Fibroblast of villous mesenchyme (primary cell): Measurements from ENCODE around the gene RHEB. TPM values are rescaled to one million over a fixed set of nuclear protein-coding genes. Genes with fewer than 3 reads are reported as not detected.

Source experiments
- DNase-seq: peaks from one replicate; pipeline ENCODE4 v3.0.0-alpha.2; 2010; ENCODE audit warnings: low read depth
- H3K4me3 ChIP-seq: 2 replicates; pipeline ENCODE4 v1.5.1; 2011; ENCODE audit warnings: low read depth, mild to moderate bottlenecking, low read length
- total RNA-seq: library from RNA; depleted of rRNA; stranded (reverse); fragments of >200 nt; gene quantifications from 2 replicates; pipeline ENCODE4 v1.2.3, GENCODE V29; 2012
- TF ChIP-seq, protein P1 (sequence below): IDR thresholded peaks from 2 replicates; pipeline ENCODE4 v1.5.1; 2012; ENCODE audit warnings: low read depth, mild to moderate bottlenecking, low read length; ENCODE audit not compliant: insufficient read depth

RHEB gene
- total RNA-seq, 1 donor, result 79.5 TPM

DNA sequence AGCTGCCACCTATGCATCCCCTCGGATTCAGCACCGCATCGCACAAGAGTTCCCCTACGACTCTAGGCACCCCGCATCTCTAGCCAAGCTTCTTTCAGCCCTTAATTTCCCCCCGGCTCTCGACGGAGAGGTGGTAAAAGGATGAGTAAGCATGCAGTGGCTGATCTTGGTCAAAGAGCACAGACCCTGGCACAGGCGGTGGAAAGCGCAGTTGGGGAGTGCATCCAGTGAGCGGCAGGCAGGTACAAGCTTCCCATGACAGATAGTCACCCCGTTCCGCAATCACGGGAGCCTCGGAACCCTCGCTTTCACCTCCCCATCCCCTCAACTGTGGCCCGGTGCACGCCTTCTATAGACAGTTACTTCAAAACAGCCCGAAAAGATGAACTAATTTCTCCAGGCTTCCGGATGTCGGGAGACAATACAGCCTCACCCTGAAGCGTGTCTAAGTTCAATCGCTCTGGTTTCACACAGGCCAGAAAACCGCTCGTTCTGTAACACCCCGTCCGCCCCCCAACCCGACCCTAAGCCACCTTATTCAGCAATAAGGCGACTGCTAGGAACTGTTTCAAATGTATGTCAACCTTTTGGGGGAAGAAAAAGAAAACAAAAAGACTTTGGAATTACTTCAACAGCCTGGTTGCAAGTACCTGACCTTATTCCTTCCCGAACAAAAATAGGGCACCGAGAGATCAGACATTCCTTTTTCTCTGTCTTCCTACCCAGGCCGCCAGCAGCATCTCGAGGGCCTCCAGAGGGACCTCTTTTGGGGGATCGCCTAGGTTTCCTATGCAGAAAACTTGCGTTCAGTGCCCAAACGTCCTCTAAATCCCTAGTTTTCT lies 1.4 kb downstream of the RHEB start:
- DNase-seq, result peak; percentile 59
- TF ChIP-seq, protein P1, sequence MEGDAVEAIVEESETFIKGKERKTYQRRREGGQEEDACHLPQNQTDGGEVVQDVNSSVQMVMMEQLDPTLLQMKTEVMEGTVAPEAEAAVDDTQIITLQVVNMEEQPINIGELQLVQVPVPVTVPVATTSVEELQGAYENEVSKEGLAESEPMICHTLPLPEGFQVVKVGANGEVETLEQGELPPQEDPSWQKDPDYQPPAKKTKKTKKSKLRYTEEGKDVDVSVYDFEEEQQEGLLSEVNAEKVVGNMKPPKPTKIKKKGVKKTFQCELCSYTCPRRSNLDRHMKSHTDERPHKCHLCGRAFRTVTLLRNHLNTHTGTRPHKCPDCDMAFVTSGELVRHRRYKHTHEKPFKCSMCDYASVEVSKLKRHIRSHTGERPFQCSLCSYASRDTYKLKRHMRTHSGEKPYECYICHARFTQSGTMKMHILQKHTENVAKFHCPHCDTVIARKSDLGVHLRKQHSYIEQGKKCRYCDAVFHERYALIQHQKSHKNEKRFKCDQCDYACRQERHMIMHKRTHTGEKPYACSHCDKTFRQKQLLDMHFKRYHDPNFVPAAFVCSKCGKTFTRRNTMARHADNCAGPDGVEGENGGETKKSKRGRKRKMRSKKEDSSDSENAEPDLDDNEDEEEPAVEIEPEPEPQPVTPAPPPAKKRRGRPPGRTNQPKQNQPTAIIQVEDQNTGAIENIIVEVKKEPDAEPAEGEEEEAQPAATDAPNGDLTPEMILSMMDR, result no peak
- peak overlapping the region; percentile 74 for H3K4me3 ChIP-seq

DNA sequence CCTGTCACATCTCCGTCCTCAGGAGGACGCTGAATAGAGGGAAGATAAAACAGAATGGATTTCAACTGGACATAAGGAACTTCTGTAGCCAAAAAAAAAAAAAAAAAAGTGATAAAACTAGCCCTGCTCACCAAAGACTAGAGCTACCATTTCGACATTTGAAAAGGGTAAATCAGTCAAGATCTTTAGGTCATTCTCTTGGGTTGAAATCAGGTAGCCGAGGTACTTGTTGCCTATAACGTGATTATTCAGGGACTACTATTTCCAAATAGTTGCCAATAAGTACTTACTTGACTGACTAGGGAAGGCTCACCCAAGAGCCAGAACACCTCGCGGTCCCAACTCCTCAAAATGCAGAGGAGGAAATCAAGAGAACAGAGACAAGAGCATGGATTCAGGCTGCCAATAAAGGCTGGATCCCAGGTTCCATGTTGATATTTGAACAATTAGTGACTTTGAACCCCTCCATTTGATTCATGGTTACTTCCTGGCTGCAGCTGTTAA lies 2.0 kb downstream of the RHEB start:
- TF ChIP-seq, protein P1, result no peak
- H3K4me3 ChIP-seq, result peak overlapping the region; percentile 74
- peak; percentile 34 for DNase-seq

DNA sequence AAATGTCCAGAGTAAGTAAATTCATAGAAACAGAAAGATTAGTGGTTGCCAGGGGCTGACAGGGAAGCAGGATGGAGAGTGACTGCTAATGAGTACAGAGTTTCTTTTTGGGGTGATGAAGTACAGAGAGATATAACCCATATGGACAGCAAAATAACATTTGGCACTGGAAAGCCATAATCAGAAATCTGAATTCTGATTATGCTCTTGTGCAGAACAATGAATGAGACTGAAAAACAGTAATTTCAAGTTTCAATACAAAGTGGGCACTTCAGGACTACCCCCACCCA lies 4.5 kb downstream of the RHEB start:
- H3K4me3 ChIP-seq, result no peak overlapping the region
- DNase-seq, result no peak
- TF ChIP-seq, protein P1, result no peak

DNA sequence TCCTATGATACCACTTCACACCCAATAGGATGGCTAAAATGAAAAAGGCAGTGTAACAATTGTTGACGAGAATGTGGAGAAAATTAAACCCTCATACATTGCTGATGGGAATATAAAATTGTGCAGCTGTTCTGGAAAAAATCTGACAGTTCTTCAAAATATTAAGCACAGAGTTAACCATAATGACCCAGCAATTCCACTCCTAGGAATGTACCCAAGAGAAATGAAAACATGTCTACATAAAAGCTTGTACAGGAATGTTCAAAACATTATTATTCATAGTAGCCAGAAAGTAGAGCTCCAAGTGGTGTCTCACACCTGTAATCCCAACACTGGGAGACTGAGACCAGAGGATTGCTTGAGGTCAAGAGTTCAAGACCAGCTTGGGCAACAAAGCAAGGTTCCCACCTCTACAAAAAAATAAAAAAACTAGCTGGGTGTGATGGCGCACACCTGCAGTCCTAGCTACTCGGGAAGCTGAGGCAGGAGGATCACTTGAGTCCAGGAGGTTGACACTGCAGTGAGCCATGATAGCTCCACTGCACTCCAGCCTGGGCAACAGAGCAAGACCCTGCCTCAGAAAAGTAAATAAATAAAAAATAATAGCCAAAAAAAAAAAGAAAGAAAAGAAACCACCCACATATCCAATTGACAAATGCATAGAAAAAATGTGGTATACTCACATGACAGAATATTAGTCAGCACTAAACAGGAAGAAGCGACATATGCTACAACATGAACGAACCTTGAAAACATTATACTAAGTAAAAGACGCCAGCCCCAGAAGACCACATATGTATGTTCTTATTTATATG lies 5.0 kb downstream of the RHEB start:
- no peak for DNase-seq
- H3K4me3 ChIP-seq, result no peak overlapping the region
- TF ChIP-seq, protein P1, result no peak

DNA sequence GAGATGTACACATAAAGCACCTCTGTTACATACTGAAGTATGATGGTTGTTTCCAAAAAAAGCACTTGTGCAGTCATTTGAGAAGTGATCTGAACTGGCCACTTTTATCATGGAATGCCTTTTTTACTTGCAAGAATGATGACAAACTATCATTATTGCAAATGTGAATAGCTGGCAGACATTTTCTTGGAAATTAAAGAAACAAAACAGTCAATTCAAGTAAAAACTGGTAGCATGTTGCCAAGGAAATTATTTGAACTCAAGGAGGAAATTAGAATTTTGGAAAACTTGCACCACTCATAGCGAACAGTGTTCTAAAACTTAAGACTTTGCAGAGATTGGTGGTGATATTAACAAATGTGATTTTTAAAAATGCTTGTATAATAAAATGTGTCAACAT lies 6.6 kb downstream of the RHEB start:
- H3K4me3 ChIP-seq, result no peak overlapping the region
- DNase-seq, result no peak
- TF ChIP-seq, protein P1, result no peak

DNA sequence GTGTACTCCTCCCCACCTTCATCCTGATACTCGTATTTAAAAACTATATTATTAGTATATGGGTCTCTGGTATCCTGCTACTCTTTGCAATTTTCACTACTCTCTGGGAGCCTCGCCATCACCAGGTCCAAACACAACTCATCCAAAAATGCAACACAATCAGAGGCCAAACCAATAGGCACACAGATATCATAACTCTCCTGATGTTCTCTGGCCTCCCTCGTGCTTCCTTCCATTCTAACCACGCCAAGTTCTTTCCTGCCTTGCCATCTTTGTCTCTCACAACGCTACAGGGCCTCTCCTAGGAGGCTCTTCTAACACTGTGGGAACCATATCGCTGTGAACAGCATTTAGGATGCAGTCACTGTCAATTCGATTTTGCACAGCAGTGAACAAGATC lies 7.3 kb downstream of the RHEB start:
- TF ChIP-seq, protein P1, result no peak
- no peak overlapping the region for H3K4me3 ChIP-seq
- no peak for DNase-seq
